GM12801 (cell line): ENCODE data around the gene GRID1.

Experiments used
- CTCF ChIP-seq: IDR thresholded peaks from one replicate; pipeline ENCODE4 v1.5.1; 2011; ENCODE audit warnings: control low read depth; ENCODE audit not compliant: insufficient read length; ENCODE audit errors: extremely low read depth

GRID1 gene

DNA sequence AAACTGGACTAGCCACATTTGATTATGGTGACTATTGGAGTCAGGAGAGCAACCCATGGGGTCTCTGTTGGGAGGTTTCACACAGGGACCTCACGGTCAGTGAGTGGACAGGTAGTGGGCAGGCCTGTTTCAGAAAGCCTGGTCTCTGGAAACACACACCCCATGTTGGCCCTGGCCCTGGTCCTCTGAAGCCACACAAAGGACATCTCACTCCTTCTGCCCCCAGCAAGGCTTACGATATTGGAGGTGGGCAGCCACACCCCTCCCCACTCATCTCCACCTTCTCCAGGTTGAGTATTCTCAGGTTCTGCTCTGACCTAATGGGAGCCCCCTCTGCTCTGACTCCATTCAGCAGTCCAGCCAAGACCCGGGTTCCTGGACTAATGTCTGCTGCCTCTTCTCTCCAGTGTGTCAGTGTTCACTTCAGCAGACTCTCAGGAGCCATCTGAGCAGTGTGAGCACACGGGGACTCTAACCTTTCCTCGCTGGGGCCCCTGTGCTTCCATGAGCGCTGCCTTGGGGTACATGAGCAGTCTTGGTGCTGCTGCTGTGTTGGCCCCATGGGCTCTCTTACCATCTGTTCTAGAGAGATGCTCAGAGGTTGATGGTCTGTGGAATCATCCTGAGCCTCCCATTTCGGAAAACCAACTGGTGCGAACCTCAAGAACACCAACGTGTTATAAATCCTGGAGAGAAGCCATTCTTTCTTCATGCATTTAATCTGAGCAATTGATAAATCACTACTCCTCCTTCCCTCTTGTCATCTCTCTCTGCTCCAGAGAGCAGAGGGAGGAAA is 748.6 kb downstream of the GRID1 start:
- TF ChIP-seq CTCF, result no peak

DNA sequence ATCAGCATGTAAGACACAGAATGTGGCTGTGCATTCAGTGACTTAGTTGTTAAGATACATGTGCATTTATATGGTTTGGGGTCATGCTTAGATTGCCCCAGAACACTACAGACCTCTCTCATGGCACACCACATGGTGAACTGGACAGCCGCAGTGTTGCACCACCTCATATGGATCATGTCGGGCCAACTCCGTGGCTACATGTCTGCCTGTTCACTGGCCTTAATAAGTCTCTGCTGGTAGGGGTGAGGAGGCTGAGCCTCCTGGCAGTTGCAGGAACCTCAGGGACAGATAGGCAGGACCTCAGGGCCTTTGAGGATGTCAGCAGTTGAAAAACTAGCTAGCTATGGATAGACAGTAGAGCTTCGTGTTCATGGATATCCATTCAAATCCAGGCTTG is 751.0 kb downstream of the GRID1 start:
- no peak for TF ChIP-seq CTCF

GRCh38 chr10:85614981-85615380 is 751.6 kb downstream of the GRID1 start:
- no peak for TF ChIP-seq CTCF

- no peak for TF ChIP-seq CTCF
These were observed 752.0 kb downstream of the GRID1 start for GRCh38 chr10:85614566-85614965.

DNA sequence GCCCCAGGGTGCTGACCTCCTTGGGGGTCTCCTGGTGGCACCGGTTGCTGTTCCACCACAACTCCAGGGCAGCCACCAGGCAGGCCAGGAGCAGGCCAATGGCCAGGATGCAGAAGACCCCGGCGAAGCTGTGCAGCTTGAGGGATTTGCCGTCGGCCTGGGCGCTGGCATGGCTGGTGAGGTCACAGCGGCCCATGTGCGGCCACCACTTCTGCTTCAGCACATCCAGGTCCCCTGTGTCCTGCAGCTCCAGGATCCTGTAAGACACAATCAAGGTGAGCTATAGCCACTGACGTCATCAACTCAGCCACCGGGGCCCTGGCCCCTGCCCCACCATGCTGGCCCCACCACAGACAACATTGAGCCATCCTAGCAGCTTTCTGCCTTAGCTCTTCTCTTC is 753.2 kb downstream of the GRID1 start:
- TF ChIP-seq CTCF, result no peak

- TF ChIP-seq CTCF, result no peak
These were observed 753.8 kb downstream of the GRID1 start for GRCh38 chr10:85612833-85613232.

- no peak for TF ChIP-seq CTCF
These were observed 754.2 kb downstream of the GRID1 start for GRCh38 chr10:85612378-85612775.
